Measurements from ENCODE around the gene KCNH3. TPM values are rescaled to one million over a fixed set of nuclear protein-coding genes. Genes with fewer than 3 reads are reported as not detected.

The KCNH3 gene
- total and polyA plus RNA-seq, 2 experiments from 2014 or later, result 0.21 to 0.52 TPM

DNA sequence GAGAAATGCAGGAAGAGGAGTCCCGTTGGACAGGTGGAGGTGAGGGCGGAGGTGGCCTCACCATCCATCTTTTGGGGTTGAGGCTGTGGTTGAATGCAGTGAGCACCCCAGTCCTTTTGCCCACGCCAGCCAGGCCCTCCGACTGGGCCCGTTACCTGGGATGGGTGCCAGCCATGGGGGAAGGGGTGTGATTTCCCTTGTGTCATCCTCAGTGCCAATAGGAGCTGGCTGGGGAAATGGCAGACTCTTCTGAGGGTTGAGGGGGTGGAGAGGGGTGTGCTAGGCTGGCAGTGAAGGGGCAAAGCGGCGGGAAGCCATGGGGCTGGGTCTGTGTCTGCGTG is 9.6 kb downstream of the KCNH3 start (continued):
- TF ChIP-seq, protein P1, sequence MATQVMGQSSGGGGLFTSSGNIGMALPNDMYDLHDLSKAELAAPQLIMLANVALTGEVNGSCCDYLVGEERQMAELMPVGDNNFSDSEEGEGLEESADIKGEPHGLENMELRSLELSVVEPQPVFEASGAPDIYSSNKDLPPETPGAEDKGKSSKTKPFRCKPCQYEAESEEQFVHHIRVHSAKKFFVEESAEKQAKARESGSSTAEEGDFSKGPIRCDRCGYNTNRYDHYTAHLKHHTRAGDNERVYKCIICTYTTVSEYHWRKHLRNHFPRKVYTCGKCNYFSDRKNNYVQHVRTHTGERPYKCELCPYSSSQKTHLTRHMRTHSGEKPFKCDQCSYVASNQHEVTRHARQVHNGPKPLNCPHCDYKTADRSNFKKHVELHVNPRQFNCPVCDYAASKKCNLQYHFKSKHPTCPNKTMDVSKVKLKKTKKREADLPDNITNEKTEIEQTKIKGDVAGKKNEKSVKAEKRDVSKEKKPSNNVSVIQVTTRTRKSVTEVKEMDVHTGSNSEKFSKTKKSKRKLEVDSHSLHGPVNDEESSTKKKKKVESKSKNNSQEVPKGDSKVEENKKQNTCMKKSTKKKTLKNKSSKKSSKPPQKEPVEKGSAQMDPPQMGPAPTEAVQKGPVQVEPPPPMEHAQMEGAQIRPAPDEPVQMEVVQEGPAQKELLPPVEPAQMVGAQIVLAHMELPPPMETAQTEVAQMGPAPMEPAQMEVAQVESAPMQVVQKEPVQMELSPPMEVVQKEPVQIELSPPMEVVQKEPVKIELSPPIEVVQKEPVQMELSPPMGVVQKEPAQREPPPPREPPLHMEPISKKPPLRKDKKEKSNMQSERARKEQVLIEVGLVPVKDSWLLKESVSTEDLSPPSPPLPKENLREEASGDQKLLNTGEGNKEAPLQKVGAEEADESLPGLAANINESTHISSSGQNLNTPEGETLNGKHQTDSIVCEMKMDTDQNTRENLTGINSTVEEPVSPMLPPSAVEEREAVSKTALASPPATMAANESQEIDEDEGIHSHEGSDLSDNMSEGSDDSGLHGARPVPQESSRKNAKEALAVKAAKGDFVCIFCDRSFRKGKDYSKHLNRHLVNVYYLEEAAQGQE (IDR thresholded peaks at IDR 0.05; ENCODE audit: unreplicated experiment), result no peak
- TF ChIP-seq, protein P2, sequence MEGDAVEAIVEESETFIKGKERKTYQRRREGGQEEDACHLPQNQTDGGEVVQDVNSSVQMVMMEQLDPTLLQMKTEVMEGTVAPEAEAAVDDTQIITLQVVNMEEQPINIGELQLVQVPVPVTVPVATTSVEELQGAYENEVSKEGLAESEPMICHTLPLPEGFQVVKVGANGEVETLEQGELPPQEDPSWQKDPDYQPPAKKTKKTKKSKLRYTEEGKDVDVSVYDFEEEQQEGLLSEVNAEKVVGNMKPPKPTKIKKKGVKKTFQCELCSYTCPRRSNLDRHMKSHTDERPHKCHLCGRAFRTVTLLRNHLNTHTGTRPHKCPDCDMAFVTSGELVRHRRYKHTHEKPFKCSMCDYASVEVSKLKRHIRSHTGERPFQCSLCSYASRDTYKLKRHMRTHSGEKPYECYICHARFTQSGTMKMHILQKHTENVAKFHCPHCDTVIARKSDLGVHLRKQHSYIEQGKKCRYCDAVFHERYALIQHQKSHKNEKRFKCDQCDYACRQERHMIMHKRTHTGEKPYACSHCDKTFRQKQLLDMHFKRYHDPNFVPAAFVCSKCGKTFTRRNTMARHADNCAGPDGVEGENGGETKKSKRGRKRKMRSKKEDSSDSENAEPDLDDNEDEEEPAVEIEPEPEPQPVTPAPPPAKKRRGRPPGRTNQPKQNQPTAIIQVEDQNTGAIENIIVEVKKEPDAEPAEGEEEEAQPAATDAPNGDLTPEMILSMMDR (conservative IDR thresholded peaks at IDR 0.05; ENCODE audit: low read depth in 2 of 2), result no peak
- TF ChIP-seq NANOG (IDR thresholded peaks at IDR 0.05; ENCODE audit: borderline replicate concordance), result no peak
- TF ChIP-seq, protein P3, sequence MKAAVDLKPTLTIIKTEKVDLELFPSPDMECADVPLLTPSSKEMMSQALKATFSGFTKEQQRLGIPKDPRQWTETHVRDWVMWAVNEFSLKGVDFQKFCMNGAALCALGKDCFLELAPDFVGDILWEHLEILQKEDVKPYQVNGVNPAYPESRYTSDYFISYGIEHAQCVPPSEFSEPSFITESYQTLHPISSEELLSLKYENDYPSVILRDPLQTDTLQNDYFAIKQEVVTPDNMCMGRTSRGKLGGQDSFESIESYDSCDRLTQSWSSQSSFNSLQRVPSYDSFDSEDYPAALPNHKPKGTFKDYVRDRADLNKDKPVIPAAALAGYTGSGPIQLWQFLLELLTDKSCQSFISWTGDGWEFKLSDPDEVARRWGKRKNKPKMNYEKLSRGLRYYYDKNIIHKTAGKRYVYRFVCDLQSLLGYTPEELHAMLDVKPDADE (IDR thresholded peaks at IDR 0.05), result no peak
- no peak for TF ChIP-seq EZH2phosphoT487 (IDR thresholded peaks at IDR 0.05; ENCODE audit: unreplicated experiment)
- no peak for TF ChIP-seq EZH2 (IDR thresholded peaks at IDR 0.05; ENCODE audit: low read depth, unreplicated experiment)

DNA sequence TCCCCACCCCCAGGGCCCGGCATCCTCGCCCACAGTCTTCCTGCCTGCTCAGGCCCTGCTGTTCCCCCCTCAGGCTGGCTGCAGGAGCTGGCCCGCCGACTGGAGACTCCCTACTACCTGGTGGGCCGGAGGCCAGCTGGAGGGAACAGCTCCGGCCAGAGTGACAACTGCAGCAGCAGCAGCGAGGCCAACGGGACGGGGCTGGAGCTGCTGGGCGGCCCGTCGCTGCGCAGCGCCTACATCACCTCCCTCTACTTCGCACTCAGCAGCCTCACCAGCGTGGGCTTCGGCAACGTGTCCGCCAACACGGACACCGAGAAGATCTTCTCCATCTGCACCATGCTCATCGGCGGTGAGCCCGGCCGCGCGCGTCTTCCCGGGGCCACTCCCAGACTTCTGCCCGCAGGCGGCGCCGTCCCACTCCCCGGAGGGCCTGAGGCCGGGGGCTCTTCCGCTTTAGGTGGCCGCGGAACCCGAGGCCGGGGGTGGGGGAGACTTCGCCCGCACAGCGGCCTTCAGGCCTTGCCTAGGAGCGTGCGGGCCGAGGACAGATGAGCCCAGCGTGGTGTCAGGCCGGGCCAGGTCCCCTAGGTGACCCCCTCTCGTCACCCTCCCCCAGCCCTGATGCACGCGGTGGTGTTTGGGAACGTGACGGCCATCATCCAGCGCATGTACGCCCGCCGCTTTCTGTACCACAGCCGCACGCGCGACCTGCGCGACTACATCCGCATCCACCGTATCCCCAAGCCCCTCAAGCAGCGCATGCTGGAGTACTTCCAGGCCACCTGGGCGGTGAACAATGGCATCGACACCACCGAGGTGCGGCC is 10.2 kb downstream of the KCNH3 start:
- Histone ChIP-seq H3K36me3 (ENCODE audit: insufficient read depth) (no peaks in the 10 kb centered on the region), H3K27ac (ENCODE audit: low read depth) (no peak overlapping the region), H3F3A (replicated peaks; ENCODE audit: low read depth) (no peaks in the 10 kb centered on the region), H3K4me2 (peak overlapping the region; percentile 89), H4K20me1 (replicated peaks; ENCODE audit: insufficient read depth) (no peaks in the 10 kb centered on the region), H3K79me2 (replicated peaks; ENCODE audit: insufficient read depth) (no peaks in the 10 kb centered on the region), H2AFZ (peak overlapping the region; percentile 98), H3K4me1 (ENCODE audit: insufficient read depth) (peaks cover 8% of the 10 kb centered on the region; the same call in 1 of the 2 replicates), H3K4me3 (peak overlapping the region; percentile 64), H3K9me2 (ENCODE audit: insufficient read depth) (no peaks in the 10 kb centered on the region), H3K27me3 (ENCODE audit: insufficient read depth) (peaks cover 90% of the 10 kb centered on the region)
- Mint-ChIP-seq H3K36me3 (ENCODE audit: low read depth) (no peaks in the 10 kb centered on the region), H3K4me3 (peak overlapping the region; percentile 72), H3K27me3 (ENCODE audit: insufficient read depth, low read depth, poor library complexity) (peaks cover 70% of the 10 kb centered on the region), H3K27ac (no peak overlapping the region), H3K9me3 (no peaks in the 10 kb centered on the region), H3K4me1 (peaks cover 18% of the 10 kb centered on the region)
- peak; percentile 73 for DNase-seq (ENCODE audit: low spot score)
- TF ChIP-seq EZH2phosphoT487 (IDR thresholded peaks at IDR 0.05; ENCODE audit: unreplicated experiment) (no peak), NANOG (IDR thresholded peaks at IDR 0.05; ENCODE audit: borderline replicate concordance) (no peak), ZNF331 (CRISPR knock-in tag; IDR thresholded peaks at IDR 0.05; ENCODE audit: low read depth) (no peak), STAT1 (IDR thresholded peaks at IDR 0.05; ENCODE audit: unreplicated experiment) (no peak)
- TF ChIP-seq, protein P2 (conservative IDR thresholded peaks at IDR 0.05; ENCODE audit: low read depth in 2 of 2), result peak; percentile 46 to 52
- peak; percentile 55 for ATAC-seq

Data from GM23338 (cell line).